NT2/D1 (cell line): Measurements from ENCODE around the gene SNN.

Experiments
- SUZ12 ChIP-seq: IDR thresholded peaks from 2 replicates; pipeline ENCODE4 v1.6.1; 2011; ENCODE audit not compliant: insufficient read length, insufficient read depth; ENCODE audit errors: extremely low read depth
- YY1 ChIP-seq: IDR thresholded peaks from 2 replicates; pipeline ENCODE4 v1.6.1; 2011; ENCODE audit not compliant: insufficient read length, insufficient read depth
- ZNF274 ChIP-seq: IDR thresholded peaks from 2 replicates; pipeline ENCODE4 v1.6.1; 2011; ENCODE audit warnings: mild to moderate bottlenecking, low read depth, low read length

- no peak for TF ChIP-seq SUZ12
- no peak for TF ChIP-seq YY1
- no peak for TF ChIP-seq ZNF274
Observed at GRCh38 chr16:11666103-11667055, 1.9 kb upstream of the SNN start.
